GM23248 (cell line): ENCODE results near the gene KRTAP5-1.

Experiments
- EZH2 ChIP-seq: fragments of 200-600 bp; sonication (generic); IDR thresholded peaks from 2 replicates; pipeline ENCODE4 v1.6.1; 2018; ENCODE audit warnings: antibody characterized with exemption, mild to moderate bottlenecking; ENCODE audit not compliant: insufficient read depth, poor library complexity, severe bottlenecking
- EZH2phosphoT487 ChIP-seq: fragments of 200-600 bp; sonication (generic); IDR thresholded peaks from 2 replicates; pipeline ENCODE4 v1.6.1; 2018; ENCODE audit warnings: antibody characterized with exemption, moderate library complexity, mild to moderate bottlenecking, low read depth; ENCODE audit not compliant: insufficient read depth

DNA sequence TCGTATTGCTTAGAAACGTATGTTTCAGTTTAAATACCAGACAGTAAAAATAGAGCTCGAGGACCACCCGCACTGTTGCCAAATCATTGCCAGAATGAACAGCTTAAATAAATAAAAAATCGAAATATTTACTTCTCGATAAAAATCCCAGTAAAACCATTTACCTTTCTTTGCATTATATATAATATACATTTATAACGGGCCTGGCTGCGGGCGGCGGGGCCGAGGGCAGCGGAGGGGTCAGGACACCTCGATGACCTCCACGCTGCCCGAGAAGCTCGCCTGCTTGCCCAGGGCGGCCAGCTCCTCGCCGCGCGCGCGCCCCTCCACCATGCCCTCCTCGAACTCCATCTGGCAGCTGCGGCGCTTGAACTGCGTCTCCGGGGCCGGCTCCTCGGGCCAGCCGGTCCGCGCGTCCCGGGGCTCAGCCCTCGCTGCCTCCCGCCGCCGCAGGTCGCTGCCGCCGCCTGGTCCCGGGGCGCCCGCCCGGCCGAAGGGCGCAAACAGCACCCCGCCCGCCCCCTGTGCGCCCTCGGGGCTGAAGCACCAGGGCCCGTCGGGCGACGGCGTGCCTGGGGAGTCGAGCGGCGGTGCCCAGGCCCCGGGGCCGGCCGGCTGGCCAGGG, 28.7 kb downstream of the KRTAP5-1 start:
- TF ChIP-seq EZH2 (no peak), EZH2phosphoT487 (no peak)
